ENCODE measurements around the gene WDR88. TPM values are rescaled to one million over a fixed set of nuclear protein-coding genes. Genes with fewer than 3 reads are reported as not detected.

Gene WDR88
- total and polyA plus RNA-seq, 2 donors: 0.05 TPM; not detected in 1

- WGBS: 96% methylated on average over 32 of the region's 32 CpGs
- Histone ChIP-seq H3K9me3 (ENCODE audit: control insufficient read depth in 2 of 2, insufficient read depth in 1 of 2, low read length in 1 of 2) (no peaks in the 10 kb centered on the region), H3K27me3 (ENCODE audit: control insufficient read depth in 2 of 2, insufficient read depth in 1 of 2, low read length in 1 of 2) (no peaks in the 10 kb centered on the region), H3K36me3 (ENCODE audit: control insufficient read depth in 2 of 2, insufficient read depth in 2 of 2, low read length in 1 of 2) (no peaks in the 10 kb centered on the region), H3K4me3 (ENCODE audit: low read length in 2 of 2) (no peak overlapping the region), H3K27ac (ENCODE audit: low read depth in 1 of 2, low read length in 1 of 2) (no peak overlapping the region), H3K4me1 (ENCODE audit: control insufficient read depth in 2 of 2, insufficient read depth in 2 of 2, low read length in 2 of 2) (no peaks in the 10 kb centered on the region)
- no peak for DNase-seq (ENCODE audit: low read depth in 6 of 9, low spot score in 9 of 9)
Observed at GRCh38 chr19:33204136-33204973, 72.4 kb downstream of the WDR88 start.

GRCh38 chr19:33205110-33205509 lies 73.2 kb downstream of the WDR88 start:
- no peak for DNase-seq (ENCODE audit: low read depth in 6 of 9, low spot score in 9 of 9)
- Histone ChIP-seq H3K4me1 (ENCODE audit: control insufficient read depth in 2 of 2, insufficient read depth in 2 of 2, low read length in 2 of 2) (no peaks in the 10 kb centered on the region), H3K27ac (ENCODE audit: low read depth in 1 of 2, low read length in 1 of 2) (no peak overlapping the region), H3K36me3 (ENCODE audit: control insufficient read depth in 2 of 2, insufficient read depth in 2 of 2, low read length in 1 of 2) (no peaks in the 10 kb centered on the region), H3K27me3 (ENCODE audit: control insufficient read depth in 2 of 2, insufficient read depth in 1 of 2, low read length in 1 of 2) (no peaks in the 10 kb centered on the region), H3K4me3 (ENCODE audit: low read length in 2 of 2) (no peak overlapping the region), H3K9me3 (ENCODE audit: control insufficient read depth in 2 of 2, insufficient read depth in 1 of 2, low read length in 1 of 2) (no peaks in the 10 kb centered on the region)
- 97% methylated on average over 27 of the region's 27 CpGs for WGBS

- no peaks in the 10 kb centered on the region for H3K36me3 ChIP-seq (ENCODE audit: control insufficient read depth in 2 of 2, insufficient read depth in 2 of 2, low read length in 1 of 2)
- H3K4me3 ChIP-seq (ENCODE audit: low read length in 2 of 2): no peak overlapping the region
- no peaks in the 10 kb centered on the region for H3K4me1 ChIP-seq (ENCODE audit: control insufficient read depth in 2 of 2, insufficient read depth in 2 of 2, low read length in 2 of 2)
- no peaks in the 10 kb centered on the region for H3K9me3 ChIP-seq (ENCODE audit: control insufficient read depth in 2 of 2, insufficient read depth in 1 of 2, low read length in 1 of 2)
- H3K27ac ChIP-seq (ENCODE audit: low read depth in 1 of 2, low read length in 1 of 2): no peak overlapping the region
- no peak for DNase-seq (ENCODE audit: low read depth in 6 of 9, low spot score in 9 of 9)
- 97% methylated on average over 64 of the region's 64 CpGs for WGBS
- no peaks in the 10 kb centered on the region for H3K27me3 ChIP-seq (ENCODE audit: control insufficient read depth in 2 of 2, insufficient read depth in 1 of 2, low read length in 1 of 2)
Observed at GRCh38 chr19:33205531-33206260, 73.8 kb downstream of the WDR88 start.

GRCh38 chr19:33206261-33207039 lies 74.5 kb downstream of the WDR88 start:
- H3K4me3 ChIP-seq (ENCODE audit: low read length in 2 of 2): no peak overlapping the region
- no peaks in the 10 kb centered on the region for H3K4me1 ChIP-seq (ENCODE audit: control insufficient read depth in 2 of 2, insufficient read depth in 2 of 2, low read length in 2 of 2)
- H3K36me3 ChIP-seq (ENCODE audit: control insufficient read depth in 2 of 2, insufficient read depth in 2 of 2, low read length in 1 of 2): no peaks in the 10 kb centered on the region
- no peak overlapping the region for H3K27ac ChIP-seq (ENCODE audit: low read depth in 1 of 2, low read length in 1 of 2)
- H3K9me3 ChIP-seq (ENCODE audit: control insufficient read depth in 2 of 2, insufficient read depth in 1 of 2, low read length in 1 of 2): no peaks in the 10 kb centered on the region
- WGBS: 97% methylated on average over 38 of the region's 38 CpGs
- DNase-seq (ENCODE audit: low read depth in 6 of 9, low spot score in 9 of 9): no peak
- H3K27me3 ChIP-seq (ENCODE audit: control insufficient read depth in 2 of 2, insufficient read depth in 1 of 2, low read length in 1 of 2): no peaks in the 10 kb centered on the region

- no peak for DNase-seq (ENCODE audit: low read depth in 6 of 9, low spot score in 9 of 9)
- no peak overlapping the region for H3K4me3 ChIP-seq (ENCODE audit: low read length in 2 of 2)
- 96% methylated on average over 38 of the region's 38 CpGs for WGBS
- no peaks in the 10 kb centered on the region for H3K4me1 ChIP-seq (ENCODE audit: control insufficient read depth in 2 of 2, insufficient read depth in 2 of 2, low read length in 2 of 2)
- H3K9me3 ChIP-seq (ENCODE audit: control insufficient read depth in 2 of 2, insufficient read depth in 1 of 2, low read length in 1 of 2): no peaks in the 10 kb centered on the region
- H3K27me3 ChIP-seq (ENCODE audit: control insufficient read depth in 2 of 2, insufficient read depth in 1 of 2, low read length in 1 of 2): no peaks in the 10 kb centered on the region
- H3K27ac ChIP-seq (ENCODE audit: low read depth in 1 of 2, low read length in 1 of 2): no peak overlapping the region
- H3K36me3 ChIP-seq (ENCODE audit: control insufficient read depth in 2 of 2, insufficient read depth in 2 of 2, low read length in 1 of 2): no peaks in the 10 kb centered on the region
Observed at GRCh38 chr19:33207040-33207620, 75.2 kb downstream of the WDR88 start.

- Histone ChIP-seq H3K4me1 (ENCODE audit: control insufficient read depth in 2 of 2, insufficient read depth in 2 of 2, low read length in 2 of 2) (no peaks in the 10 kb centered on the region), H3K27me3 (ENCODE audit: control insufficient read depth in 2 of 2, insufficient read depth in 1 of 2, low read length in 1 of 2) (no peaks in the 10 kb centered on the region), H3K27ac (ENCODE audit: low read depth in 1 of 2, low read length in 1 of 2) (no peak overlapping the region), H3K9me3 (ENCODE audit: control insufficient read depth in 2 of 2, insufficient read depth in 1 of 2, low read length in 1 of 2) (no peaks in the 10 kb centered on the region), H3K4me3 (ENCODE audit: low read length in 2 of 2) (no peak overlapping the region), H3K36me3 (ENCODE audit: control insufficient read depth in 2 of 2, insufficient read depth in 2 of 2, low read length in 1 of 2) (no peaks in the 10 kb centered on the region)
- WGBS: 95% methylated on average over 9 of the region's 9 CpGs
- no peak for DNase-seq (ENCODE audit: low read depth in 6 of 9, low spot score in 9 of 9)
Observed at GRCh38 chr19:33207903-33208302, 76.0 kb downstream of the WDR88 start.

- H3K36me3 ChIP-seq (ENCODE audit: control insufficient read depth in 2 of 2, insufficient read depth in 2 of 2, low read length in 1 of 2): no peaks in the 10 kb centered on the region
- WGBS: 50% methylated on average over 11 of the region's 11 CpGs
- H3K27ac ChIP-seq (ENCODE audit: low read depth in 1 of 2, low read length in 1 of 2): no peak overlapping the region
- H3K9me3 ChIP-seq (ENCODE audit: control insufficient read depth in 2 of 2, insufficient read depth in 1 of 2, low read length in 1 of 2): no peaks in the 10 kb centered on the region
- no peaks in the 10 kb centered on the region for H3K27me3 ChIP-seq (ENCODE audit: control insufficient read depth in 2 of 2, insufficient read depth in 1 of 2, low read length in 1 of 2)
- H3K4me3 ChIP-seq (ENCODE audit: low read length in 2 of 2): no peak overlapping the region
- no peak for DNase-seq (ENCODE audit: low read depth in 6 of 9, low spot score in 9 of 9)
- no peaks in the 10 kb centered on the region for H3K4me1 ChIP-seq (ENCODE audit: control insufficient read depth in 2 of 2, insufficient read depth in 2 of 2, low read length in 2 of 2)
Observed at GRCh38 chr19:33208371-33208895, 76.5 kb downstream of the WDR88 start.

- no peak overlapping the region for H3K4me3 ChIP-seq (ENCODE audit: low read length in 2 of 2)
- WGBS: 93% methylated on average over 24 of the region's 24 CpGs
- H3K27me3 ChIP-seq (ENCODE audit: control insufficient read depth in 2 of 2, insufficient read depth in 1 of 2, low read length in 1 of 2): no peaks in the 10 kb centered on the region
- H3K36me3 ChIP-seq (ENCODE audit: control insufficient read depth in 2 of 2, insufficient read depth in 2 of 2, low read length in 1 of 2): no peaks in the 10 kb centered on the region
- no peak overlapping the region for H3K27ac ChIP-seq (ENCODE audit: low read depth in 1 of 2, low read length in 1 of 2)
- DNase-seq (ENCODE audit: low read depth in 6 of 9, low spot score in 9 of 9): no peak
- no peaks in the 10 kb centered on the region for H3K4me1 ChIP-seq (ENCODE audit: control insufficient read depth in 2 of 2, insufficient read depth in 2 of 2, low read length in 2 of 2)
- H3K9me3 ChIP-seq (ENCODE audit: control insufficient read depth in 2 of 2, insufficient read depth in 1 of 2, low read length in 1 of 2): no peaks in the 10 kb centered on the region
Observed at GRCh38 chr19:33208904-33209849, 77.3 kb downstream of the WDR88 start.

All from thymus (tissue), 11 donors.